T-helper 17 cell (primary cell): ENCODE measurements around the gene STXBP6. TPM values are rescaled to one million over a fixed set of nuclear protein-coding genes. Genes with fewer than 3 reads are reported as not detected.

Source experiments
- ATAC-seq: fragments of 150-1000 bp; cut with Tn5 transposase; 2 replicates; pipeline ENCODE4 v1.10.0; 2021; ENCODE audit warnings: mild to moderate bottlenecking, moderate library complexity
- DNase-seq, 3 donors: peaks; one replicate each; pipeline versions ENCODE4 v3.0.0 to v3.0.0-alpha.2; 2020 to 2021
- H3K9me3 ChIP-seq: one replicate; pipeline ENCODE4 v1.7.0; 2013; ENCODE audit warnings: low read length, mild to moderate bottlenecking; ENCODE audit not compliant: control insufficient read depth, poor library complexity, severe bottlenecking
- H3K27ac Mint-ChIP-seq: one replicate; pipeline ENCODE4 v1.8.0; 2022; ENCODE audit warnings: mild to moderate bottlenecking, moderate library complexity, mixed read lengths
- H3K27me3 Mint-ChIP-seq: one replicate; pipeline ENCODE4 v1.8.0; 2022; ENCODE audit warnings: mixed read lengths
- H3K36me3 Mint-ChIP-seq: one replicate; pipeline ENCODE4 v1.8.0; 2022; ENCODE audit warnings: low read depth, mixed read lengths
- H3K4me1 Mint-ChIP-seq: one replicate; pipeline ENCODE4 v1.8.0; 2022; ENCODE audit warnings: mild to moderate bottlenecking, mixed read lengths
- H3K4me3 Mint-ChIP-seq: one replicate; pipeline ENCODE4 v1.8.0; 2022; ENCODE audit warnings: mild to moderate bottlenecking, moderate library complexity, mixed read lengths
- total RNA-seq, 4 donors: library from RNA in 2 of 4; stranded (reverse) in 2 of 4; gene quantifications; one replicate each; pipeline ENCODE4 v1.2.3 and lab custom pipeline; 2022 to 2026

The STXBP6 gene
- total RNA-seq, 2 donors from 2014 or later = not detected

GRCh38 chr14:24999157-24999556 lies 50.8 kb downstream of the STXBP6 start:
- no peak for ATAC-seq

GRCh38 chr14:24996930-24997725 lies 52.8 kb downstream of the STXBP6 start:
- H3K36me3 Mint-ChIP-seq = no peaks in the 10 kb centered on the region
- ATAC-seq (no peak), DNase-seq (no peak)
- no peak overlapping the region for H3K27ac Mint-ChIP-seq
- peaks cover 7% of the 10 kb centered on the region for H3K27me3 Mint-ChIP-seq
- H3K4me1 Mint-ChIP-seq = no peaks in the 10 kb centered on the region
- H3K4me3 Mint-ChIP-seq = no peak overlapping the region
- no peaks in the 10 kb centered on the region for H3K9me3 ChIP-seq

More at GRCh38 chr14:24999157-24999556, 50.8 kb downstream of the STXBP6 start:
- DNase-seq = no peak
- Mint-ChIP-seq H3K27me3 (peaks cover 7% of the 10 kb centered on the region), H3K27ac (no peak overlapping the region), H3K4me3 (no peak overlapping the region), H3K4me1 (no peaks in the 10 kb centered on the region), H3K36me3 (no peaks in the 10 kb centered on the region)
- H3K9me3 ChIP-seq = no peaks in the 10 kb centered on the region

GRCh38 chr14:24995016-24995415 lies 54.9 kb downstream of the STXBP6 start:
- Mint-ChIP-seq H3K27ac (no peak overlapping the region), H3K4me3 (no peak overlapping the region), H3K27me3 (no peaks in the 10 kb centered on the region), H3K36me3 (no peaks in the 10 kb centered on the region), H3K4me1 (no peaks in the 10 kb centered on the region)
- ATAC-seq (no peak), DNase-seq (no peak)
- no peaks in the 10 kb centered on the region for H3K9me3 ChIP-seq

- no peaks in the 10 kb centered on the region for H3K9me3 ChIP-seq
- Mint-ChIP-seq H3K27me3 (no peaks in the 10 kb centered on the region), H3K4me3 (no peak overlapping the region), H3K4me1 (no peaks in the 10 kb centered on the region), H3K27ac (no peak overlapping the region), H3K36me3 (no peaks in the 10 kb centered on the region)
- ATAC-seq (no peak), DNase-seq (no peak)
Measured at GRCh38 chr14:24993631-24994030, 56.3 kb downstream of the STXBP6 start.

- H3K27ac Mint-ChIP-seq = no peak overlapping the region
- DNase-seq (no peak), ATAC-seq (no peak)
- H3K27me3 Mint-ChIP-seq = peaks cover 5% of the 10 kb centered on the region
- H3K9me3 ChIP-seq = no peaks in the 10 kb centered on the region
- no peak overlapping the region for H3K4me3 Mint-ChIP-seq
- no peaks in the 10 kb centered on the region for H3K4me1 Mint-ChIP-seq
- H3K36me3 Mint-ChIP-seq = no peaks in the 10 kb centered on the region
Measured at GRCh38 chr14:24992624-24993360, 57.2 kb downstream of the STXBP6 start.

- H3K27ac Mint-ChIP-seq = no peak overlapping the region
- peaks cover 10% of the 10 kb centered on the region for H3K27me3 Mint-ChIP-seq
- H3K9me3 ChIP-seq = no peaks in the 10 kb centered on the region
- H3K4me1 Mint-ChIP-seq = no peaks in the 10 kb centered on the region
- H3K36me3 Mint-ChIP-seq = no peaks in the 10 kb centered on the region
- no peak overlapping the region for H3K4me3 Mint-ChIP-seq
- DNase-seq (no peak), ATAC-seq (no peak)
Measured at GRCh38 chr14:24991821-24992220, 58.1 kb downstream of the STXBP6 start.

- Mint-ChIP-seq H3K36me3 (no peaks in the 10 kb centered on the region), H3K27ac (no peak overlapping the region)
- no peak for ATAC-seq
Measured at GRCh38 chr14:24991288-24991687, 58.7 kb downstream of the STXBP6 start.

GRCh38 chr14:24990773-24991172 lies 59.2 kb downstream of the STXBP6 start:
- Mint-ChIP-seq H3K27me3 (peaks cover 11% of the 10 kb centered on the region), H3K4me1 (no peaks in the 10 kb centered on the region), H3K4me3 (no peak overlapping the region), H3K36me3 (no peaks in the 10 kb centered on the region), H3K27ac (no peak overlapping the region)
- ATAC-seq (no peak), DNase-seq (no peak)
- no peaks in the 10 kb centered on the region for H3K9me3 ChIP-seq

More at GRCh38 chr14:24991288-24991687, 58.7 kb downstream of the STXBP6 start:
- Mint-ChIP-seq H3K4me1 (no peaks in the 10 kb centered on the region), H3K27me3 (peaks cover 10% of the 10 kb centered on the region), H3K4me3 (no peak overlapping the region)
- H3K9me3 ChIP-seq = no peaks in the 10 kb centered on the region
- no peak for DNase-seq

GRCh38 chr14:24990050-24990449 lies 59.9 kb downstream of the STXBP6 start:
- no peaks in the 10 kb centered on the region for H3K9me3 ChIP-seq
- ATAC-seq (no peak), DNase-seq (no peak)

GRCh38 chr14:24988760-24989159 lies 61.2 kb downstream of the STXBP6 start:
- Mint-ChIP-seq H3K27me3 (peaks cover 27% of the 10 kb centered on the region), H3K36me3 (no peaks in the 10 kb centered on the region), H3K4me1 (no peaks in the 10 kb centered on the region), H3K27ac (no peak overlapping the region), H3K4me3 (no peak overlapping the region)
- no peaks in the 10 kb centered on the region for H3K9me3 ChIP-seq
- DNase-seq (no peak), ATAC-seq (no peak)

More at GRCh38 chr14:24990050-24990449, 59.9 kb downstream of the STXBP6 start:
- H3K4me3 Mint-ChIP-seq = no peak overlapping the region
- no peak overlapping the region for H3K27ac Mint-ChIP-seq
- no peaks in the 10 kb centered on the region for H3K4me1 Mint-ChIP-seq
- peaks cover 18% of the 10 kb centered on the region for H3K27me3 Mint-ChIP-seq
- no peaks in the 10 kb centered on the region for H3K36me3 Mint-ChIP-seq

- Mint-ChIP-seq H3K27me3 (peaks cover 36% of the 10 kb centered on the region), H3K4me1 (no peaks in the 10 kb centered on the region), H3K36me3 (no peaks in the 10 kb centered on the region), H3K27ac (no peak overlapping the region), H3K4me3 (no peak overlapping the region)
- no peaks in the 10 kb centered on the region for H3K9me3 ChIP-seq
- DNase-seq = no peak
- no peak for ATAC-seq
Measured at GRCh38 chr14:24986206-24986893, 63.6 kb downstream of the STXBP6 start.

GRCh38 chr14:24984846-24985589 lies 64.9 kb downstream of the STXBP6 start:
- no peaks in the 10 kb centered on the region for H3K4me1 Mint-ChIP-seq
- H3K27ac Mint-ChIP-seq = no peak overlapping the region

More at GRCh38 chr14:24984846-24985589, 64.9 kb downstream of the STXBP6 start:
- ATAC-seq (no peak), DNase-seq (no peak)
- peaks cover 40% of the 10 kb centered on the region for H3K27me3 Mint-ChIP-seq
- H3K36me3 Mint-ChIP-seq = no peaks in the 10 kb centered on the region
- no peaks in the 10 kb centered on the region for H3K9me3 ChIP-seq
- no peak overlapping the region for H3K4me3 Mint-ChIP-seq
